ENCODE measurements around the gene WNT11. TPM values are rescaled to one million over a fixed set of nuclear protein-coding genes. Genes with fewer than 3 reads are reported as not detected.

The WNT11 gene
- total RNA-seq, 1 experiment from 2014 or later = not detected

DNA sequence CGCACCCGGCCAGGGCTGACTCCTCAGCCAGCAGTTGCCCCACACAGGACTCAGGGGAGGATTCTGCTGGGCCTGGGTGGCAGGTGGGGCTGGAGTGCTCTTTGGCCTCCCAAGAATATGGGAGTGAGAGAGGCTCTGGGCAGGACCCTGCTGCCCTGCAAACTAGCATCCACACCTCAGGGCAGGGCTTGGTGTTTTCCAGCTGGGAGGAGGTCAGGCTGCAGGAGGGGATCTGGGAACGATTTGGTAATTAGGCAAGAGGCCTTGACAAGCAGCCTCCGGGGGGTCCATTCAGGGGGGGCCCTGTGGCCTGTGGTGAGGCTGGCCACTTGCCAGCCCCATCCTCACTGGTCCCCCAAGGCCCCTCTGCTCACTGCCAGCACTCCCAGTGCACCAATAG is 35.8 kb downstream of the WNT11 start:
- Mint-ChIP-seq H3K27ac (ENCODE audit: unreplicated experiment) (no peak overlapping the region), H3K4me3 (ENCODE audit: low read depth, unreplicated experiment) (no peak overlapping the region), H3K9me3 (ENCODE audit: low read depth, unreplicated experiment) (no peaks in the 10 kb centered on the region), H3K4me1 (ENCODE audit: low read depth, unreplicated experiment) (no peaks in the 10 kb centered on the region), H3K36me3 (ENCODE audit: insufficient read depth, unreplicated experiment) (no peaks in the 10 kb centered on the region), H3K27me3 (ENCODE audit: unreplicated experiment) (peaks cover 86% of the 10 kb centered on the region)
- intact Hi-C loops (cut with micrococcal nuclease; ENCODE audit: unreplicated experiment) = no loop called here
- CTCF ChIA-PET = no interaction called here
- TF ChIP-seq, protein P1, sequence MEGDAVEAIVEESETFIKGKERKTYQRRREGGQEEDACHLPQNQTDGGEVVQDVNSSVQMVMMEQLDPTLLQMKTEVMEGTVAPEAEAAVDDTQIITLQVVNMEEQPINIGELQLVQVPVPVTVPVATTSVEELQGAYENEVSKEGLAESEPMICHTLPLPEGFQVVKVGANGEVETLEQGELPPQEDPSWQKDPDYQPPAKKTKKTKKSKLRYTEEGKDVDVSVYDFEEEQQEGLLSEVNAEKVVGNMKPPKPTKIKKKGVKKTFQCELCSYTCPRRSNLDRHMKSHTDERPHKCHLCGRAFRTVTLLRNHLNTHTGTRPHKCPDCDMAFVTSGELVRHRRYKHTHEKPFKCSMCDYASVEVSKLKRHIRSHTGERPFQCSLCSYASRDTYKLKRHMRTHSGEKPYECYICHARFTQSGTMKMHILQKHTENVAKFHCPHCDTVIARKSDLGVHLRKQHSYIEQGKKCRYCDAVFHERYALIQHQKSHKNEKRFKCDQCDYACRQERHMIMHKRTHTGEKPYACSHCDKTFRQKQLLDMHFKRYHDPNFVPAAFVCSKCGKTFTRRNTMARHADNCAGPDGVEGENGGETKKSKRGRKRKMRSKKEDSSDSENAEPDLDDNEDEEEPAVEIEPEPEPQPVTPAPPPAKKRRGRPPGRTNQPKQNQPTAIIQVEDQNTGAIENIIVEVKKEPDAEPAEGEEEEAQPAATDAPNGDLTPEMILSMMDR (IDR thresholded peaks at IDR 0.05; ENCODE audit: unreplicated experiment) = no peak
- BruUV-seq (replicated peaks) = no TSS peak
- no peak for DNase-seq

- CTCF ChIA-PET = interaction anchor here (0.6 kb wide), 1 partner anchor 1929 kb away, joined by 4 read pairs; no protein-coding TSS in a partner anchor
Observed at GRCh38 chr11:76169473-76169896, 36.8 kb downstream of the WNT11 start.

DNA sequence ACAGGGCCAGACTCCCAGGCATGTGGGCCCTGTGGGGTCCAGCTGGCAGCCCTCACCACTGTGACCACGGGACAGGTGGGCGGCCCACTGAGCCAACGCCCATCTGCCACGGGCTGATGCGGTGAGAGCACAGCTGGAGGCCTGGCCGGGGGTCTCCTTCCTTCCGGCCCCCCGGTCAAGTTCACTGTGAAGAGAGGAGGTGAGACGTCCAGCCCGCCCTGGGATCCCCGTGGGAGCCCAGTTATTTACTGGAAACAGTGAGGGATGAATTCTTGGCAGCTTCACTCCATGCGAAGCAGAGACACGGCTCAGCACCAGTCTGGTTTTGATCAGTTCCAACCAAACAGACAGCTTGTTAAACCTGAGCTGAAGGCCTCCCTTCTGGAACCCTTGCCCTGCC is 38.7 kb downstream of the WNT11 start:
- no peaks in the 10 kb centered on the region for H3K36me3 Mint-ChIP-seq (ENCODE audit: insufficient read depth, unreplicated experiment)
- H3K27ac Mint-ChIP-seq (ENCODE audit: unreplicated experiment) = no peak overlapping the region
- no peaks in the 10 kb centered on the region for H3K9me3 Mint-ChIP-seq (ENCODE audit: low read depth, unreplicated experiment)
- no peak for DNase-seq
- no peak overlapping the region for H3K4me3 Mint-ChIP-seq (ENCODE audit: low read depth, unreplicated experiment)
- no TSS peak for BruUV-seq (replicated peaks)
- CTCF ChIA-PET = no interaction called here
- TF ChIP-seq, protein P1 (IDR thresholded peaks at IDR 0.05; ENCODE audit: unreplicated experiment) = no peak
- H3K4me1 Mint-ChIP-seq (ENCODE audit: low read depth, unreplicated experiment) = no peaks in the 10 kb centered on the region
- intact Hi-C loops (cut with micrococcal nuclease; ENCODE audit: unreplicated experiment) = no loop called here
- H3K27me3 Mint-ChIP-seq (ENCODE audit: unreplicated experiment) = peaks cover 78% of the 10 kb centered on the region

More at GRCh38 chr11:76169473-76169896, 36.8 kb downstream of the WNT11 start:
- Mint-ChIP-seq H3K27ac (ENCODE audit: unreplicated experiment) (no peak overlapping the region), H3K36me3 (ENCODE audit: insufficient read depth, unreplicated experiment) (no peaks in the 10 kb centered on the region), H3K4me3 (ENCODE audit: low read depth, unreplicated experiment) (no peak overlapping the region), H3K4me1 (ENCODE audit: low read depth, unreplicated experiment) (no peaks in the 10 kb centered on the region), H3K27me3 (ENCODE audit: unreplicated experiment) (peaks cover 86% of the 10 kb centered on the region), H3K9me3 (ENCODE audit: low read depth, unreplicated experiment) (no peaks in the 10 kb centered on the region)
- BruUV-seq (replicated peaks) = no TSS peak
- no peak for DNase-seq
- intact Hi-C loops (cut with micrococcal nuclease; ENCODE audit: unreplicated experiment) = no loop called here
- TF ChIP-seq, protein P1 (IDR thresholded peaks at IDR 0.05; ENCODE audit: unreplicated experiment) = no peak

DNA sequence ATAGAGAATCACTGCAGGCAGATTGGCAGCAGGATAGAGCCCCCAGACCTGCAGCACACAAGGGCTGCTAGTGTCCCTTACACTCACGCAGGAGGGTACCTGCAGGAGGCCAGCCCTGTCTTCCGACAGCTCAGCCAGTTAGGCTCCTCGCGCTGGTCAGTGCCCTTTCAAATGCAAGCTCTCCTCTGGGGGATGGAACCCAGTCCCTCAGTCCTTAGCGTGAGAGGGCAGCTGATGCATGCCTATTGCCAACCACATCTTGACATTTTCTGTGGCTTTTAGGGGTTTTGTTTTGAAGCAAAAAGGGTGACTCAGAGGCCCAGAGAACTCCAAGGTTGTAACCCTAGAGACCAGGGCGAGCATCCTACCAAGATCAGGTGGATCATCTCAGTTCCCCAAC is 40.0 kb downstream of the WNT11 start:
- peaks cover 65% of the 10 kb centered on the region for H3K27me3 Mint-ChIP-seq (ENCODE audit: unreplicated experiment)
- no peak for DNase-seq
- intact Hi-C loops (cut with micrococcal nuclease; ENCODE audit: unreplicated experiment) = no loop called here
- H3K4me1 Mint-ChIP-seq (ENCODE audit: low read depth, unreplicated experiment) = no peaks in the 10 kb centered on the region
- H3K27ac Mint-ChIP-seq (ENCODE audit: unreplicated experiment) = no peak overlapping the region
- CTCF ChIA-PET = no interaction called here
- H3K4me3 Mint-ChIP-seq (ENCODE audit: low read depth, unreplicated experiment) = no peak overlapping the region
- TF ChIP-seq, protein P1 (IDR thresholded peaks at IDR 0.05; ENCODE audit: unreplicated experiment) = no peak
- H3K9me3 Mint-ChIP-seq (ENCODE audit: low read depth, unreplicated experiment) = no peaks in the 10 kb centered on the region
- no peaks in the 10 kb centered on the region for H3K36me3 Mint-ChIP-seq (ENCODE audit: insufficient read depth, unreplicated experiment)
- BruUV-seq (replicated peaks) = no TSS peak

Data from Calu3 (cell line).